Stomach smooth muscle (tissue), 2 donors: Measurements from ENCODE around the gene FAM209A.
"Not testable (repeated sequence)": the region's sequence is repeated elsewhere in the genome, so short reads cannot be mapped to it uniquely, and the experiment has no call there.

ENCODE experiments used
- H3K27ac ChIP-seq: one replicate; pipeline ENCODE4 v1.7.0; 2013; ENCODE audit warnings: mild to moderate bottlenecking, low read length, inconsistent platforms
- H3K27me3 ChIP-seq, 2 donors: one replicate each; pipeline ENCODE4 v1.7.0; 2013; ENCODE audit warnings: low read length in 2 of 2; ENCODE audit not compliant: insufficient read depth in 2 of 2, control insufficient read depth in 1 of 2
- H3K36me3 ChIP-seq, 2 donors: one replicate each; pipeline ENCODE4 v1.7.0; 2013; ENCODE audit warnings: low read length in 2 of 2; ENCODE audit not compliant: control insufficient read depth in 2 of 2, insufficient read depth in 2 of 2
- H3K4me1 ChIP-seq: one replicate; pipeline ENCODE4 v1.7.0; 2013; ENCODE audit warnings: low read length; ENCODE audit not compliant: control insufficient read depth, insufficient read depth
- H3K4me3 ChIP-seq, 2 donors: one replicate each; pipeline ENCODE4 v1.7.0; 2013; ENCODE audit warnings: low read length in 2 of 2
- H3K9ac ChIP-seq, 2 donors: one replicate each; pipeline ENCODE4 v1.7.0; 2013; ENCODE audit warnings: low read length in 2 of 2, mild to moderate bottlenecking in 1 of 2
- H3K9me3 ChIP-seq, 2 donors: one replicate each; pipeline ENCODE4 v1.7.0; 2013; ENCODE audit warnings: low read length in 2 of 2; ENCODE audit not compliant: control insufficient read depth in 2 of 2
- donor health status: healthy.
- donor health status: Pancreatic carcinoma.

FAM209A gene

GRCh38 chr20:56537997-56538396 is 13.5 kb downstream of the FAM209A start:
- Histone ChIP-seq H3K4me1 (no peaks in the 10 kb centered on the region), H3K27me3 (no peaks in the 10 kb centered on the region), H3K4me3 (no peak overlapping the region), H3K9me3 (no peaks in the 10 kb centered on the region), H3K36me3 (no peaks in the 10 kb centered on the region), H3K27ac (no peak overlapping the region), H3K9ac (no peak overlapping the region)

- Histone ChIP-seq H3K9ac (no peak overlapping the region), H3K36me3 (no peaks in the 10 kb centered on the region), H3K27ac (no peak overlapping the region), H3K4me1 (no peaks in the 10 kb centered on the region), H3K27me3 (no peaks in the 10 kb centered on the region), H3K9me3 (no peaks in the 10 kb centered on the region), H3K4me3 (no peak overlapping the region)
Measured at GRCh38 chr20:56540415-56540814, 15.9 kb downstream of the FAM209A start.

- no peak overlapping the region for H3K27ac ChIP-seq
- no peaks in the 10 kb centered on the region for H3K36me3 ChIP-seq
- H3K4me1 ChIP-seq, result no peaks in the 10 kb centered on the region
- no peaks in the 10 kb centered on the region for H3K9me3 ChIP-seq
- H3K9ac ChIP-seq, result no peak overlapping the region
- no peaks in the 10 kb centered on the region for H3K27me3 ChIP-seq
- H3K4me3 ChIP-seq, result no peak overlapping the region
Measured at GRCh38 chr20:56542489-56543030, 18.0 kb downstream of the FAM209A start.

GRCh38 chr20:56551571-56551970 is 27.0 kb downstream of the FAM209A start:
- H3K4me1 ChIP-seq, result peaks cover 3% of the 10 kb centered on the region
- H3K9me3 ChIP-seq, result no peaks in the 10 kb centered on the region
- H3K9ac ChIP-seq, result no peak overlapping the region
- H3K4me3 ChIP-seq, result no peak overlapping the region
- H3K27ac ChIP-seq, result no peak overlapping the region
- H3K36me3 ChIP-seq, result no peaks in the 10 kb centered on the region
- no peaks in the 10 kb centered on the region for H3K27me3 ChIP-seq

- H3K9me3 ChIP-seq, result no peaks in the 10 kb centered on the region
- no peaks in the 10 kb centered on the region for H3K27me3 ChIP-seq
- peaks cover 3% of the 10 kb centered on the region for H3K4me1 ChIP-seq
- H3K27ac ChIP-seq, result no peak overlapping the region
- H3K9ac ChIP-seq, result no peak overlapping the region
- H3K36me3 ChIP-seq, result no peaks in the 10 kb centered on the region
- H3K4me3 ChIP-seq, result no peak overlapping the region
Measured at GRCh38 chr20:56552911-56553629, 28.5 kb downstream of the FAM209A start.

GRCh38 chr20:56554869-56555268 is 30.3 kb downstream of the FAM209A start:
- Histone ChIP-seq H3K27ac (no peak overlapping the region), H3K9me3 (no peaks in the 10 kb centered on the region), H3K4me1 (peaks cover 3% of the 10 kb centered on the region), H3K36me3 (no peaks in the 10 kb centered on the region), H3K9ac (no peak overlapping the region), H3K4me3 (no peak overlapping the region), H3K27me3 (no peaks in the 10 kb centered on the region)

GRCh38 chr20:56558968-56559367 is 34.4 kb downstream of the FAM209A start:
- Histone ChIP-seq H3K27ac (no peak overlapping the region), H3K9ac (no peak overlapping the region), H3K4me1 (peaks cover 3% of the 10 kb centered on the region), H3K9me3 (no peaks in the 10 kb centered on the region), H3K27me3 (no peaks in the 10 kb centered on the region), H3K4me3 (no peak overlapping the region), H3K36me3 (no peaks in the 10 kb centered on the region)

GRCh38 chr20:56564526-56564925 is 40.0 kb downstream of the FAM209A start:
- H3K9me3 ChIP-seq, H3K36me3 ChIP-seq, H3K9ac ChIP-seq, H3K27me3 ChIP-seq, H3K27ac ChIP-seq, H3K4me1 ChIP-seq, H3K4me3 ChIP-seq: not testable (repeated sequence)

- H3K4me3 ChIP-seq, result no peak overlapping the region
- H3K36me3 ChIP-seq, result no peaks in the 10 kb centered on the region
- H3K9ac ChIP-seq, result no peak overlapping the region
- no peak overlapping the region for H3K27ac ChIP-seq
- H3K9me3 ChIP-seq, result no peaks in the 10 kb centered on the region
- no peaks in the 10 kb centered on the region for H3K4me1 ChIP-seq
- H3K27me3 ChIP-seq, result peaks cover 0 to 2% of the 10 kb centered on the region in 2 donors
Measured at GRCh38 chr20:56565511-56565910, 41.0 kb downstream of the FAM209A start.

- peaks cover 0 to 2% of the 10 kb centered on the region in 2 donors for H3K27me3 ChIP-seq
- no peaks in the 10 kb centered on the region for H3K36me3 ChIP-seq
- no peak overlapping the region for H3K27ac ChIP-seq
- no peaks in the 10 kb centered on the region for H3K4me1 ChIP-seq
- H3K9ac ChIP-seq, result no peak overlapping the region
- no peak overlapping the region for H3K4me3 ChIP-seq
- H3K9me3 ChIP-seq, result peaks cover 0 to 1% of the 10 kb centered on the region in 2 donors
Measured at GRCh38 chr20:56566621-56567020, 42.1 kb downstream of the FAM209A start.

GRCh38 chr20:56570832-56571231 is 46.3 kb downstream of the FAM209A start:
- H3K9ac ChIP-seq, result no peak overlapping the region
- no peaks in the 10 kb centered on the region for H3K36me3 ChIP-seq
- H3K27ac ChIP-seq, result no peak overlapping the region
- H3K4me3 ChIP-seq, result no peak overlapping the region
- no peaks in the 10 kb centered on the region for H3K27me3 ChIP-seq
- no peaks in the 10 kb centered on the region for H3K4me1 ChIP-seq
- peaks cover 0 to 3% of the 10 kb centered on the region in 2 donors for H3K9me3 ChIP-seq
